HL-60 (cell line): ENCODE results near the gene C14orf180.

Source experiments
- GABPA ChIP-seq: IDR thresholded peaks from 2 replicates; pipeline ENCODE4 v1.6.1; 2012; ENCODE audit warnings: low read depth
- POLR2AphosphoS5 ChIP-seq: IDR thresholded peaks from 2 replicates; pipeline ENCODE4 v1.6.1; 2012; ENCODE audit warnings: low read depth
- REST ChIP-seq: IDR thresholded peaks from 2 replicates; pipeline ENCODE4 v1.6.1; 2012; ENCODE audit warnings: low read depth; ENCODE audit not compliant: insufficient replicate concordance
- SPI1 ChIP-seq: IDR thresholded peaks from 2 replicates; pipeline ENCODE4 v1.6.1; 2012; ENCODE audit warnings: low read depth, mild to moderate bottlenecking, borderline replicate concordance
- TF ChIP-seq, protein P1 (sequence below): IDR thresholded peaks from one replicate; pipeline ENCODE4 v1.5.1; 2011; ENCODE audit warnings: low read length, control low read depth, inconsistent platforms; ENCODE audit not compliant: insufficient read depth

DNA sequence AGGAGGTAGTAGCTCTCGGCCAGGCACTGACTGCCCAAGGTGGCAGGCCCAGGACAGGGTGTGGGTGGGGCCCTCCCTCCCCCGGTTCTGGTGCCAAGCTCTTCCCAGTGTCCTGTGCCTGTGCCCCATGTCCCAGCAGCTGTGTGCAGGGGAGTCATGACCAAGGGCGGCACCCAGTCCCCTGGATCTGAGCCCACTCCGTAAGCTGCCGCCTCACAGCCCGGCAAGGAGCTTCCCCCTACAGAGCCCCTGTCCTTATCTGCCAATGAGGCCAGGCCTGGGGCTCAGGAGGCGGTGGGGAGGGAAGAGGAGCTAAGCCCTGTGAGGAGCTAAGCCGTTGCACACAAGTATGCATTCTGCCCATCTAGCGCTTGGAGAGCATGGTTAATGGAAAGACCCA lies 5.6 kb upstream of the C14orf180 start:
- TF ChIP-seq, protein P1, sequence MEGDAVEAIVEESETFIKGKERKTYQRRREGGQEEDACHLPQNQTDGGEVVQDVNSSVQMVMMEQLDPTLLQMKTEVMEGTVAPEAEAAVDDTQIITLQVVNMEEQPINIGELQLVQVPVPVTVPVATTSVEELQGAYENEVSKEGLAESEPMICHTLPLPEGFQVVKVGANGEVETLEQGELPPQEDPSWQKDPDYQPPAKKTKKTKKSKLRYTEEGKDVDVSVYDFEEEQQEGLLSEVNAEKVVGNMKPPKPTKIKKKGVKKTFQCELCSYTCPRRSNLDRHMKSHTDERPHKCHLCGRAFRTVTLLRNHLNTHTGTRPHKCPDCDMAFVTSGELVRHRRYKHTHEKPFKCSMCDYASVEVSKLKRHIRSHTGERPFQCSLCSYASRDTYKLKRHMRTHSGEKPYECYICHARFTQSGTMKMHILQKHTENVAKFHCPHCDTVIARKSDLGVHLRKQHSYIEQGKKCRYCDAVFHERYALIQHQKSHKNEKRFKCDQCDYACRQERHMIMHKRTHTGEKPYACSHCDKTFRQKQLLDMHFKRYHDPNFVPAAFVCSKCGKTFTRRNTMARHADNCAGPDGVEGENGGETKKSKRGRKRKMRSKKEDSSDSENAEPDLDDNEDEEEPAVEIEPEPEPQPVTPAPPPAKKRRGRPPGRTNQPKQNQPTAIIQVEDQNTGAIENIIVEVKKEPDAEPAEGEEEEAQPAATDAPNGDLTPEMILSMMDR, result no peak
- TF ChIP-seq POLR2AphosphoS5 (no peak), REST (no peak), SPI1 (no peak), GABPA (no peak)
